Prostate gland (tissue), 2 donors: Measurements from ENCODE around the gene IDUA. TPM values are rescaled to one million over a fixed set of nuclear protein-coding genes. Genes with fewer than 3 reads are reported as not detected.

Experiments
- DNase-seq: peaks from one replicate; pipeline ENCODE4 v3.0.0-alpha.2; 2019; ENCODE audit warnings: low spot score
- H3K27ac ChIP-seq, 2 donors: fragments of 200-600 bp; sonication (generic); 2 replicates each; pipeline ENCODE4 v1.5.1; 2017 to 2019
- H3K27me3 ChIP-seq: fragments of 200-600 bp; sonication (generic); replicated peaks from 2 replicates; pipeline ENCODE4 v1.5.1; 2019; ENCODE audit not compliant: insufficient read depth
- H3K36me3 ChIP-seq, 2 donors: fragments of 200-600 bp; sonication (generic); 1 replicate in 1 of 2; 2 replicates in 1 of 2; pipeline versions ENCODE4 v1.5.1 to v1.8.1; 2017 to 2019
- H3K4me1 ChIP-seq: fragments of 200-600 bp; sonication (generic); replicated peaks from 2 replicates; pipeline ENCODE4 v1.5.1; 2019
- H3K4me3 ChIP-seq, 2 donors: fragments of 200-600 bp; sonication (generic); 2 replicates each; pipeline ENCODE4 v1.5.1; 2017 to 2019
- H3K9me3 ChIP-seq: fragments of 200-600 bp; sonication (generic); 2 replicates; pipeline ENCODE4 v1.5.1; 2017
- POLR2A ChIP-seq: fragments of 450-650 bp; IDR thresholded peaks from one replicate; pipeline ENCODE4 v1.6.1; 2016; ENCODE audit warnings: antibody characterized with exemption, mild to moderate bottlenecking
- POLR2AphosphoS5 ChIP-seq: sonication (generic); formaldehyde crosslinking; IDR thresholded peaks from one replicate; pipeline ENCODE4 v1.6.1; 2017; ENCODE audit warnings: antibody characterized with exemption
- WGBS: methylation state at CpG from one replicate; pipeline ENCODE4 v1.1.5; 2018; 5-methylcytosine and 5-hydroxymethylcytosine counted together
- intact Hi-C: fragments of 100-400 bp; cut with DNase I; formaldehyde crosslinking; loops from one replicate; pipeline ENCODE4 v1.14.2; 2022
- total RNA-seq, 2 donors: library from RNA; depleted of rRNA; stranded (reverse); fragments of >200 nt; gene quantifications; one replicate each; pipeline ENCODE4 v1.1.0, GENCODE V29; 2016
- TF ChIP-seq, protein P1 (sequence below), 4 experiments: fragments of 200-600 bp in 2 of 4; fragments of 450-650 bp in 2 of 4; sonication (generic) in 2 of 4; IDR thresholded peaks; 1 replicate in 3 of 4; 2 replicates in 1 of 4; pipeline ENCODE4 v1.5.1; 2016 to 2019; ENCODE audit warnings: antibody characterized with exemption in 4 of 4, mild to moderate bottlenecking in 2 of 4, moderate library complexity in 2 of 4

Gene IDUA
- total RNA-seq, 2 donors from 2014 or later: 53.6 to 56.8 TPM

DNA sequence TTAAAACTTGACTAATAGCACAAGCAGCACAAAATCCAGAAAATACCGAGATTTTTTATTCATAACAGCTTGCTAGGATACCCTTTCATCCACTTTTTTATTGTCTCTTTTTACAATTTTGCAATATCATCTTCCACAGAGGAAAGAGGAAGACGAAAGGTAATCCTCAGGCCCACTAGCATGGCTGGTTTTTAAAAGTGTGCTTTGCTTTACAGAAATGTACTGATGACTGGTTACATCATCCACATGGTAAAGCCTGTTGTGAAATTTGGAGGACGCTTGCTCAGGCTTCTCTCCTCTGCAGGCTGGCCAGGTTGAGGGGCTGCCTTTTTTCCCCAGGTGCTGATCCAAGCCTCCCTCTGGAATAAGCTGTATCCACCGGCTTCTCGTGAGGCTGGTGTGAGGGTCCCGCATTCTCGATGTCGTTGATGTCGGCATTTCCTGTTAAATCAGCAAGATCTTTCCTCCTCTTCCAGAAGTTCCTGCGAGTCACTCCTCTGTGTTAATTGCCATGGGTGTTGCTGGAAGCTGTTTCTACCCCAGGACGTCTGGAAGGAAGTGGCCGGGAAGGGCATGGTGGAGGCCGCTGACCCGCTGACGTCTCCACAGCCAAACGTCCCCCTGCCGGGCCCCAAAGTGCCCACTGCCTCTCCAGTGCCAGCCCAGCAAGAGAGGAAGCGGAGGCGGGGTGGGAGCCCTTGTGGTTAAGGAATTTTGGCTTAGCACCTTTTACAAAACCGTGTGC is 7.7 kb upstream of the IDUA start:
- no peak for DNase-seq
- TF ChIP-seq POLR2A (no peak), POLR2AphosphoS5 (no peak)
- TF ChIP-seq, protein P1, sequence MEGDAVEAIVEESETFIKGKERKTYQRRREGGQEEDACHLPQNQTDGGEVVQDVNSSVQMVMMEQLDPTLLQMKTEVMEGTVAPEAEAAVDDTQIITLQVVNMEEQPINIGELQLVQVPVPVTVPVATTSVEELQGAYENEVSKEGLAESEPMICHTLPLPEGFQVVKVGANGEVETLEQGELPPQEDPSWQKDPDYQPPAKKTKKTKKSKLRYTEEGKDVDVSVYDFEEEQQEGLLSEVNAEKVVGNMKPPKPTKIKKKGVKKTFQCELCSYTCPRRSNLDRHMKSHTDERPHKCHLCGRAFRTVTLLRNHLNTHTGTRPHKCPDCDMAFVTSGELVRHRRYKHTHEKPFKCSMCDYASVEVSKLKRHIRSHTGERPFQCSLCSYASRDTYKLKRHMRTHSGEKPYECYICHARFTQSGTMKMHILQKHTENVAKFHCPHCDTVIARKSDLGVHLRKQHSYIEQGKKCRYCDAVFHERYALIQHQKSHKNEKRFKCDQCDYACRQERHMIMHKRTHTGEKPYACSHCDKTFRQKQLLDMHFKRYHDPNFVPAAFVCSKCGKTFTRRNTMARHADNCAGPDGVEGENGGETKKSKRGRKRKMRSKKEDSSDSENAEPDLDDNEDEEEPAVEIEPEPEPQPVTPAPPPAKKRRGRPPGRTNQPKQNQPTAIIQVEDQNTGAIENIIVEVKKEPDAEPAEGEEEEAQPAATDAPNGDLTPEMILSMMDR (IDR thresholded peaks at IDR 0.05): no peak
- H3K36me3 ChIP-seq: no peaks in the 10 kb centered on the region
- intact Hi-C loops: no loop called here
- no peaks in the 10 kb centered on the region for H3K27me3 ChIP-seq
- 56% methylated on average over 20 of the region's 20 CpGs for WGBS
- H3K4me3 ChIP-seq: no peak overlapping the region
- no peaks in the 10 kb centered on the region for H3K9me3 ChIP-seq
- H3K4me1 ChIP-seq: no peaks in the 10 kb centered on the region
- H3K27ac ChIP-seq: no peak overlapping the region

DNA sequence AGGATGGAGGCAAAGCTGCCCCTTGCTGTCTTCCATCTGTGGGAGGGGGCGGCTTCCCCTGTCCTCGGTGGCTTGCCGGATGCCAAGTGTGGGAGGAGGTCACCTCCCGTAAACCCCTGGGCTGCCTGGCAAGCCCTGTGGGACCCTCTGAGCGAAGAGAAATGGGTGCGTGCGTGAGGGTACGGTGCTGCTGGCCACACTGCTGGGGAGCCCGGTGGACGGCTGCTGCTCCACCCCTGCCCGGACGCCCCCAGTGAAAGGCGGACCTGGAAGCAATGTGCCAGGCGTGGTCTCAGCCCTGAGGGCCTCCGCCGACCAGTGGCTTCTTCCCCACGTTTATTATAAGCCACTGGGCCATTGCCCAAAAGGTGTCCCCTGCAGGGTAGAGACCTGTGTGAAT is 4.6 kb upstream of the IDUA start:
- TF ChIP-seq POLR2AphosphoS5 (no peak), POLR2A (no peak)
- TF ChIP-seq, protein P1 (IDR thresholded peaks at IDR 0.05): no peak
- H3K36me3 ChIP-seq: no peaks in the 10 kb centered on the region
- 90% methylated on average over 12 of the region's 17 CpGs for WGBS

DNA sequence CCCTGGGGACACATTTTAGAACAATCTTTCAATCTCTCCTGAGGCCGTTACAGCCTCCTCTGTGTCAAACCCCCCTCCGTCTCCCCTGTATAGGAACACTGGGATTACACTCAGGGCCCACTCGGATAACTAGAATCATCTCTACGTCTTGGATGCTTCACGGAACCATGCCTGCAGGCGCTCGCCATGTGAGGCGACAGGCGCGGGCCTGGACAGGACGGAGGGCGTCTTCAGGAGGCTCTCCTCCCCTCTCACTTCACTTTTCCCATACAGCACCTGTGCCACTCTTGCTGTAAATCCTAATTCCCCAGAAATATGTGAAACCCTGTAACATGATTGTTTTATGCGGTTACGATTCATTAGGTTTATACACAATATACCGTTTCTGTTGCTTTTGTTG is 4.0 kb upstream of the IDUA start:
- intact Hi-C loops: no loop called here
- Histone ChIP-seq H3K27me3 (no peaks in the 10 kb centered on the region), H3K9me3 (no peaks in the 10 kb centered on the region), H3K4me1 (peaks cover 6% of the 10 kb centered on the region), H3K27ac (no peak overlapping the region), H3K36me3 (no peaks in the 10 kb centered on the region), H3K4me3 (no peak overlapping the region)
- TF ChIP-seq POLR2AphosphoS5: no peak
- TF ChIP-seq, protein P1 (IDR thresholded peaks at IDR 0.05): no peak
- TF ChIP-seq POLR2A: no peak
- no peak for DNase-seq
- WGBS: 91% methylated on average over 15 of the region's 15 CpGs

More for the DNA sequence above, 4.6 kb upstream of the IDUA start:
- intact Hi-C loops: no loop called here
- Histone ChIP-seq H3K4me1 (peaks cover under 1% of the 10 kb centered on the region), H3K27me3 (no peaks in the 10 kb centered on the region), H3K9me3 (no peaks in the 10 kb centered on the region), H3K27ac (no peak overlapping the region), H3K4me3 (no peak overlapping the region)
- DNase-seq: no peak

DNA sequence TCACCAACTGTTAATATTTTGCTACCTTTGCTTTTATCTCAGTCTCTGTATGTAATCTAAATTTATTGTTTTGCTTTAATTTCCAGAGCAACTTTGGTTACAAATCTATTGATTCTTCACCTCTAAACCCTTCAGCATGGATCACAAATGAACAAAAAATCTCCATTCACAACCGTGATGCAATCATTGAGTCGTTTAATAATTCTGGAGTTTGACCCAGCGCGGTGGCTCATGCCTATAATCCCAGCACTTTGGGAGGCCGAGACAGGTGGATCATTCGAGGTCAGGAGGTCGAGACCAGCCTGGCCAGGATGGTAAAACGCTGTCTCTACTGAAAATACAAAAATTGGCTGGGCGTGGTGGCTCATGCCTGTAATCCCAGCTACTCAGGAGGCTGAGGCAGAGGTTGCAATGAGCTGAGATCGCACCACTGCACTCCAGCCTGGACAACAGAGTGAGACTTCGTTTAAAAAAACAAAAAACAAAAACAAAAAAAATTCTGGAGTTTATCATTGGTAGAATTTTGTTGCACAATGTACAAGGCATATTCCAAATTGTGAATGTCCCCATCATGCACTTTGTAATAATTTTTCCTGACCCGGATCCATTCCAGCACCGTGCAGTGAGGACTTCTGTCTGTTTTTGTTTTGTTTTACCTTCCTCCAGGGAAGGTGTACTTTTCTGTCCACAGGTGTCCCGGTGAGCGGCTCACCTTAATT is 2.3 kb upstream of the IDUA start:
- Histone ChIP-seq H3K36me3 (no peaks in the 10 kb centered on the region), H3K27me3 (no peaks in the 10 kb centered on the region), H3K9me3 (no peaks in the 10 kb centered on the region), H3K4me3 (peak overlapping the region in 1 of 2 donors; percentile 8), H3K4me1 (peaks cover 9% of the 10 kb centered on the region), H3K27ac (peak overlapping the region in 1 of 2 donors; percentile 14)
- TF ChIP-seq, protein P1 (IDR thresholded peaks at IDR 0.05): no peak
- no peak for TF ChIP-seq POLR2A
- TF ChIP-seq POLR2AphosphoS5: no peak
- DNase-seq: no peak
- WGBS: 74% methylated on average over 15 of the region's 15 CpGs
- intact Hi-C loops: no loop called here
